ENCODE measurements around the gene PPIL1.

DNA sequence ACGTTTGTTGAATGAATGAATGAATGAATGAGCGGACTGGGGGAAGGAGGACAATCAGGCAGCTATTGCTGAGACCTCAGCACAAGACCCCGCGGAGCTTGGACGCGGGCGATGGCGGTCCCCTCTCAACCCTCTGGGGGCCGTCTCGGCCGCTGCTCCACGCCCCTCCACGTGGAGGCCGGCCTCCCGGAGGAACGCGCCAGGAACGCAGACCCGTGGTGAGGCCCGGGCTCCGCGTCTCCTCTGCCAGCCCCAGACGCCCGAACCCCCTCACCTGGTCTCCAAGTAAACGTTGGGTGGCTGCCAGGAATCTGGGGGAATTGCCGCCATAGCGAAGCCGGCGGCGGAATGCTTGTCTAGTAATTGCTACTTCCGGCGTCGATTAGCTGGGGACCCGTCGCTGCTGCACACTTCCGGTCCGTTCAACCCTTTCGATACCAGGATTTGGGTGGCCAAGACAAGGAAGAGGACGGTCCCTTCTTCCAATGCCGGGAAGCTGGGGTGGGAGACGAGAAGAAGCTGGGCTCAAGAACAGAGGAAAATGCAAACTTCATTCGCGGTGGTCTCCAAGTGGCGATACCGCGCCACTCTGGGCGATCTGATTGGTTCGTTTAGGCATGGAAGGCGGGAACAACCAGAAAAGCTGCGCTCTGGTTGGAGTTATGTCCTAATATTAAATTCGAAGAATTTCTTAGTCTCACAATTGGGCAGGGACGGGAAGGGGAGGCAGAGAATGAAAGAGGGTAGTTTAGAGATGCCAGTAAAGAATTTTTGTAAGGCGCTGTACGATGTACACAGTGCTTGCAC lies at the start of gene PPIL1:
- TF ChIP-seq, protein P1, sequence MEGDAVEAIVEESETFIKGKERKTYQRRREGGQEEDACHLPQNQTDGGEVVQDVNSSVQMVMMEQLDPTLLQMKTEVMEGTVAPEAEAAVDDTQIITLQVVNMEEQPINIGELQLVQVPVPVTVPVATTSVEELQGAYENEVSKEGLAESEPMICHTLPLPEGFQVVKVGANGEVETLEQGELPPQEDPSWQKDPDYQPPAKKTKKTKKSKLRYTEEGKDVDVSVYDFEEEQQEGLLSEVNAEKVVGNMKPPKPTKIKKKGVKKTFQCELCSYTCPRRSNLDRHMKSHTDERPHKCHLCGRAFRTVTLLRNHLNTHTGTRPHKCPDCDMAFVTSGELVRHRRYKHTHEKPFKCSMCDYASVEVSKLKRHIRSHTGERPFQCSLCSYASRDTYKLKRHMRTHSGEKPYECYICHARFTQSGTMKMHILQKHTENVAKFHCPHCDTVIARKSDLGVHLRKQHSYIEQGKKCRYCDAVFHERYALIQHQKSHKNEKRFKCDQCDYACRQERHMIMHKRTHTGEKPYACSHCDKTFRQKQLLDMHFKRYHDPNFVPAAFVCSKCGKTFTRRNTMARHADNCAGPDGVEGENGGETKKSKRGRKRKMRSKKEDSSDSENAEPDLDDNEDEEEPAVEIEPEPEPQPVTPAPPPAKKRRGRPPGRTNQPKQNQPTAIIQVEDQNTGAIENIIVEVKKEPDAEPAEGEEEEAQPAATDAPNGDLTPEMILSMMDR (IDR thresholded peaks at IDR 0.05) = peak in 1 of 7 experiments; percentile 35
- TF ChIP-seq EP300 (IDR thresholded peaks at IDR 0.05) (no peak), POLR2AphosphoS5 (IDR thresholded peaks at IDR 0.05) (peak in 2 of 3 donors; percentile 42 to 69), POLR2A (IDR thresholded peaks at IDR 0.05) (no peak)

All from stomach (tissue), 4 donors.